GM19455 (cell line): ENCODE results near the gene FAM200C.

ENCODE experiments used
- ATAC-seq: cut with Tn5 transposase; IDR thresholded peaks from one replicate; pipeline ENCODE4 v1.9.1; 2021; ENCODE audit not compliant: unreplicated experiment

The FAM200C gene

DNA sequence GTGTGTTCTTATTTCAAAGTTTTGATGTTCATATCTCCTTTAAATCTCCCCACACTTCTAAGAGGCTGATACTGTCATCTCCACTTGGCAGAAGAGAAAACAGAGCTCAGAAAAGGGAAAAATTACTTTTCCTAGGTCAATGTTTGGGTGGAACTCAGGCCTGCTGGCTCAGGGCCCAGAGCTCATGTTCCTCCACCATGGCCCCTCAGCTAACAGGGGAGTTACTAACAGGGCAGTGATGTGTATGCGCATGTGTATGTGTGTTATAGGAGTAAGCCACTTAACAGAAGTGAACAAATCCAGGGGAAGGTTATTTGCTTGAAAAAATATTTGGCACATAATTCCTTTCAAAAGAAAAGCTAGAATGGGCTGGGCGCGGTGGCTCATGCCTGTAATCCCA, 32.0 kb downstream of the FAM200C start:
- no peak for ATAC-seq

DNA sequence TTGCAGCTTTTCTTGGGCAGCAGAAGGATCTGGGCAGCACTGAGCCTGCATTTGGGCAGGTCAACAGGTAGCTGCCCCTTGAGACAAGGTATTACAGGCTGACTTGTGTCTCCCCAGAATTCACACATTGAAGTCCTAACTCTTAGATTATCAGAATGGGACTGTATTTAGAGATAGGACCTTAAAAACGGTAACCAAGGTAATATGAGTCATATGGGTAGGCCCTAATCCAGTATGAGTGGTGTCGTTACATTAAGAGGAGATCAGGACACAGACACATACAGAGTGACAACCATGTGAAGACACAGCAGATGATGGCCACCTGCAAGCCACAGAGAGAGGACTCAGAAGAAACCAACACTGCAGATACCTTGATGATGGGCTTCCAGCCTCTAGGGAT, 32.6 kb downstream of the FAM200C start:
- no peak for ATAC-seq

DNA sequence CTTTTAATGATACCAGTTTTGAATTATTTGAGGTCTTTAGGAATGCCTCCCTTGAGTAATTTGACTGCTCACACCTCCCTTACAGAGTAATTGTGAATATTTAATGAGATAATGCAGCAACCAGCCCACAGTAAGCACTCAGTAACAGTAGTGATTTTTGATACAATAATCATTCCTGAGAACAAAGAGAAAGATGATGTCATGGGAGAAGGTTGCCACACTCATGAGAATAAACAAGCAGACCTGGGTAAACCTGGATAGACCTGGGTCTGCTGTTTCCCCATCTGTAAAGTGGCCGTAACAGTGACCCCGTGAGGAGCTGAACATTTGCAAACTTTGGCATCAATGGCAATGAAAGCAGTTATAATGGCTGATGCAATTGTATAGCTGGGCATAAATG, 33.6 kb downstream of the FAM200C start:
- no peak for ATAC-seq

DNA sequence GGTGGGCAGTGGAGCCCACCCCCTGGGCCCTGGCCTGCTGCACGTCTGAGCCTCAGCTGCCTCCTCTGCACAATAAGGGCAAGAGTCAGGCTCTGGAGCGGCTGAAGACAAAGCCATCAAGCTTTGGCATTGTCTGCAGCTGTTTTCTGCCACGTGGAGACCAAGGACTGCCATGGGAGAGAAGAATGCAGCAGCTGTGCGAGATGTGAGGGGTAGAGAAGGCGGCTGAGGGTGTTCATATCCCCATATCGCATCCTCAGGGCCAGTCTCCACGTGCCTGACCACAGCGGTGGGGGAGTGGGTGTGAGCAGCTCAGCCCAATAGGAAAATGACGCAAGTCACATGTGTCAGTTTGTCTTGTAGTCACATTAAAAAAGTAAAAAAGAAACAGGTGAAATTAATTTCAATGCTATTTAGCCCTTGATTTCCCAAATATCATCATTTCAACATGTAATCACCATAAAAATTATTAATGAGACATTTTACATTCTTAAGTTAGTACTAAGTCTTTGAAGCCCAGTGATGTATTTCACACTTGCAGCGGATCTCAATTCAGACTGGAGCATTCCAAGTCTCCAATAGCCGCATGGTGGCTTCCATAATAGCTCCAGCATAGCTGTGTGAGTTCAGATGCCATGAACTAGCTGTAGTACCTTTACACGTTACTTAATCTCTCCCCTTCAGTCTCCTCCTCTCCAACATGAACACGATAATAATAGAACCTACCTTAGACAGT, 36.0 kb downstream of the FAM200C start:
- no peak for ATAC-seq

DNA sequence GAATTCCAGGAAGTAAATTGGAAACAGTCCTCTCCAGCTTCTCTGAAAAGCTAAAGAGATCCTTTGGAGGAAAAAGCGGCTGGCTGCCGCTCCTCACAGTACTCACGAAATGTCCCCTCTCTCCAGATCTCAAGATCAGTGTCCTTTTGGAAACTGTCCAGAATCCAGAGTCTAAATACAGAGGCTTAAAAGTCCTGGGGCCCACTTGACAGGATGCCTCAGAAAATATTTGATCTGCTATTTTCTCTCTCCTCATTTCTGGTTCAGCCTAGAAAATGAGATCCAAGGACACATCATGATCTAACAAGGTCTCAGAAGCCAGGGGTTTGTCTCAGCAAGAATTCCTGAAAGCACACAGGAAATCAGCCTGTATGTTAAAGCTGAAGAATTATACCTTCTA, 36.6 kb downstream of the FAM200C start:
- no peak for ATAC-seq

DNA sequence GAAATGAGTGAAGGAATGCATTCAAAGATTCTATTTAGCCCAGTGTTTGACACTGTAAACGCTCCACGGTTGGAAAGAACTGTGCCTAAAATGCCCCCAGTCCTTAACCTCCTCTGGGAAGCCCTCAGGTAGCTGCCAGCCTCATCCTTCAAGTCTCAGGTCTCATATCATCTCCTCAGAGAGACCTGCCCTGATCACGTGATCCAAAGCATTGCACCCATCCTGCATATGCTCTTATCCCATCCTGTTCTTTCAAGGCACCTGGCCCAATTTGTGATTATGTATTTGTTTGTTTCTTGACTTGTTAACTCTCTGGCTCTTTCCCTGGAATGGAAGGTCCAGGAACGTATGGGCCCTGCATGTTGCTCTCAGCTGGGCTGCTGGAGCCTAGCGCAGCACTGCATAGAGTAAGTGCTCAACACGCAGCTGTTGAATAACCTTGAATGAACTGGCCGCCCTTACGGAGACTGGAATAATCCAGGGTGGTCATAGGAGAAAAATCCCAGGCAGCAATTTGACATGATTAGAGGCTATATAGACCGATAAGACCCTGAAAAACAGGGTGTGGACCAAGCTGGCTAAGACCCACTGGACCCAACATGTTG, 38.1 kb downstream of the FAM200C start:
- no peak for ATAC-seq

DNA sequence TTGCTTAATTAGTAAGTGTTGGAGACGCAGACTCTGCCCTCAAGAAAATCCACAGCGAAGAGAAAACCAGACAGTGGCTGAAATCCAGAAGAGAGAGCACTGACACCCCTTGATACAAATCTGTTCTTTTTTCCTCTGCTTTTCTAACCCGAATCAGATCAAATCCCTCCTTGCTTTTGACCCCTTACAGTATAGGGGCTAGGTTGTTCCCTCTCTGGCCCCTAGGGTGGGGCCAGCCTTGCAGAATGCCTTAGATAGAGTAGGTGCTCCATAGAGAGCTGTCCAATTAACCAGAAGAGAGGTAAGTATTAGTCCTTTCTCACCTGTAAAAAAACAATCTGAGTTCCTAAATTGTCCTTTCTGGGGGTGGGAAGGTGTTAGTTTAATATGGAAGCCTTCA, 39.5 kb downstream of the FAM200C start:
- no peak for ATAC-seq

DNA sequence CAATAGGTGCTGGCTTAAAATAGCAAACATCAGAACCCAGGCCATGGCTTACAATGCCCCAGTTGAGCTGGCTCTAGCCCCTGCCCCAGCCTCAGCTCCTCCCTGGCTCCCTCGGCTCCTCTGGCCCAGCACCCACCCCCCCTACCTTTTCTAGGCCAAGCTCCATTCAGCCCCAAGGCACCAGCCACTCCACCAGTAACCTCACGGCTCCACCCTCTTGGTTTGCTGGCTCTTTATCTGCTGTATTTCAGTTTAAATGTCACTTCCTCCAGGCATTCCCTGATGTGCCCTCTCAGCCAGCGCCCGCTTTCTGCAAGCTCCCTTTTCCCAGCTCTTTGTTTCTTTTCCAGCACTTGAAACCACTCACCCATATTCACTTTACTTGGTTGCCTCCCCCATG, 40.0 kb downstream of the FAM200C start:
- ATAC-seq = no peak

DNA sequence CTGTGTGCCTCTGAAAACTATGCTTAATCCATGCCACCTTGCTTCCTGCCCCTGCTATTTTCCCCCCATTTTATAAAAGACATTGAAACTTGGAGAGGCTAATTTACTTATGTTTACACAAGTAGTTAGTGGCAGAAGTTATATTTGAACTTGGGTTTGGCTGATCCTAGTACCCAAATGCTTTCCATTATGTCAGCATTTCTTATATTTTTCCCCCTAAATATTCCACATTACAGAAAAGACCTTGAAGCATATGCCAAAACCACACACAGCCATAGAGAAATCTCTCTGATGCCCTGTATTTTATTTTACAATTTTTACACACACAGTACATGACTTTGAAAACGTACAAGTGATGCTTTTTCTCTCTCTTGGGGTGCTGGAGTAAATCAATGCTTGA, 40.6 kb downstream of the FAM200C start:
- ATAC-seq = no peak

DNA sequence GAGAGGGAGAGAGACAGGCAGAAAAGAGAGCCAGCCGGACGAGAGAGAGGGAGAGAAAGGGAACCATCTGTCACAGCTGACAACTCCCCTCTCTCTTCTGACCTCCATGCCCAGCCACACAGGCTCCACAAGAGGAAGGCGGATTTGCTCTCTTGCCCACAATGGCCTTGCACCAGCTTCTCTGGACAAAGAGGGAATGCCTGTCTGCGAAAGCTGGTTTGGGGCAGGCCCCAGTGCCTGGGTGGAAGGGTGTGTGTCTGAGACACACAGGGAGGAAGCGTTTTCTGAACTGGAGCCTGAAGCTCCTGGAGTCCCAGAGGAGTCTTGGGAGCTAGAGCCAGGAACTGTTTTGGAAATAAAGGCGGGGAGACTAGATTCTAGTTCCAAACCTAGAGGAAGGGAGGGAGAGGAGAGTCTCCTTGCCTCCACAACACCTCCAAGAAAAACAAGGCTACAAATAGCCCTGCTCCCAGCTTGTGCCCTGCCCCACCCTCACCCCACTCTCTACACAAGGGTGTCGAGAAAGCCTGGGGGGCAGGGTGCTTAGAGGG, 41.9 kb downstream of the FAM200C start:
- ATAC-seq = no peak

DNA sequence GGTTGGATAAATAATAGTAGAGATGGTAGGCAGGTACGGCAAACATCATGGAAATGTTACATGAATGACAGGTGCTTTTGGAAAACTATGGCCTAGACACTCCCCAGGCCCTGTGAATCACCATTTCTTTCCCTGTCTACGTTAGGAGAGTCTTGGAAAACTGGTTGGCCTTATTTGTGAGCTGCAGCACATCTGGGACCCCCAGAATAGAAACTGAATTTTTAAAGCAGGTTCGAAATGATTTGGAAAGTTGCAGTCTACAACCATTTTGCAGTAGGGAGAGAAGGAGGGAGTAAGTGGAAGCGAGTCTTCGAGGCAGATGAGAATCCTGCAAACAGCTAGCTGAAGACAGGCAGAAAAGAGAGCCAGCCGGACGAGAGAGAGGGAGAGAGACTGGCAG, 42.5 kb downstream of the FAM200C start:
- ATAC-seq = no peak

DNA sequence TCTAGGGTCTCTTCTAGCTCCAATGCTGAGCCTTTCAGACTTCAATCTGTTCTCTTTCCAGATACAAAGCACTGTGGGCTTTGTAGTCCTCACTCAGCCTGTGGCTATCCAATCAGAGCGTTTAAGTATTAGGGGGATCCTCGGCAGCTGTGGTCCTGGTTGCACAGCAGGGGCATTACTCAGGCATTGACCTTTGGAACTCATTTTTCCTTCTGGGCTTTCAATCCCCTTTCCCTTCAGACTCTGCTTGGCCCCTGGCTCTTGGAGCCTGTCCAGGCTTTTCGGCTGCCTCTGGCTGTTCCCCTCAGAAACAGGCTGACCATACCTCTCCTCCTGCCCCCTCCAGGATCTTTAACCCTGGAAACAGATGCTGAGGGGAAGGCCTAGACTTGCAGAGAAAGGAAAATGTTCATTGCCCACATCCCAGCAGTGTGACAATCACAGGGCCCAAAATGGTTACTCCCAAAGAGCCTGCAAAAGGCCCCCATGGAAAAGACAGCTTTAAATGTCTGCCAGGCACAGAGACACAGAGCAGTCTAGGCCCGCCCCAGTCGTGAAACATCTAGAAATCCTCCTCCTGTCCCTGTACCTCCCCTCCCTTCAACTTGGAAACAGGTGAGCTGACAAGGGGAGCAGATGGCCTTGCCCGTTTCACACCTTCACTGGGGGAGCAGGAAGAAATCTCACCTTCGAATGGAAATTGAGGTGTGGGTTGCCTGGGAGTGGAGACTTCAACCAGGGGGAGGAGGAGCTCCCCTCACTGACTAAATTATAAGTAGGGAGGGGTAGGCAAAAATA, 43.1 kb downstream of the FAM200C start:
- ATAC-seq = no peak

DNA sequence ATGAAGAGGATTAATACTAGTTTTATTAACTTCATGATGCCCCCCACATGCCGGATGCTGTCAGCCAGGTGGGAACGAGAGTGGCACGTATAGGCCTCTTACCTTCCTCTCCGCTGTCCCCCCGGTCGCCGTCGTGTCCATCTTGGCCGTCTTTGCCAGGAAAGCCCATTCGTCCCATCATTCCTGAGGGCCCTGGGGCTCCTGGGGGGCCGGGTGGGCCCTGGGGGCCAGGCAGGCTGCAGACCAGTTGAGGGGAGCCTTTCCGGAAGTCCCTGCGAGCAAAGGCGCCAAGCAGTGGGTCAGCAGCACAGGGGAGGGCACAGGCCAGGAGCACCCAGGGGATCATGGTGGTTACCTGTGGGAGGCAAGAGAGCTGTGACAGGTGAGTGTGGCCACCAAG, 45.2 kb downstream of the FAM200C start:
- ATAC-seq = no peak

DNA sequence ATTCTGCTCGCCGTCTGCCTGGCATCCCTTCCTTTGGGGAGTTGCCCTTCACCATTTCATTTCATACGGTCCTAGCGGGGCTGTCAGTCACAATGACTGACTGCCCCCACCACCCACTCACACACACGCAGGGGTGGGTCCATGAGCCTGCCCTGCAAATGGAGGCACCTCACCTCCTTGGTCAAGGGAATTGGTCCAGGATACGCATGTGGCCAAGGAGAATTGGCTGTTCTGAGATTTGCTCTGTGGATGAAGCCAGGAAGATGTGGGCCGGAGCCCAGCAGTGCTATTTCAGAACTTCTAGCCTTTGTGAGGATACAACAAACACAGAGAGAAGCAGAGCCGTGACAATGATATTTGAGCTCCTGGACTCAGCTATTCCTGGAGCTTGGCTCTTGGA, 46.5 kb downstream of the FAM200C start:
- ATAC-seq = no peak

DNA sequence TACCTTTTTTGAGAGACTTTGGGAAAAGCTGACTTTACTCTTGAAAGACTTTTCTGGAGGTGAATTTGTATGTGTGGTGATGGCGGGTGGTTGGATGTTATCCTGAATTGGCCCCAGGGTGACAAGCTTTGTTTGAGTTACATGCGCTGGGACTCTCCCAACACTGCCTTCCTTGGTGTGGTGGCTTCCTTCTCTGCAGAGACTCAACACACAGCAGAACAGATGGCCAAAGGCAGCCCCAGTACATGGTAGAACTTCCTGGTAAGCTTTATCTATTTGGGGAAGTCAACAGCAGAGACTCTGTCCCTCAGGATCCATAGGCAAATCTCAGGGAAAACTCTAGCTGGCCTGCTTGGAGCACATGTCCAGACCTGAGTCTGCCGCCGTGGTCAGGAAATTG, 47.5 kb downstream of the FAM200C start:
- no peak for ATAC-seq

DNA sequence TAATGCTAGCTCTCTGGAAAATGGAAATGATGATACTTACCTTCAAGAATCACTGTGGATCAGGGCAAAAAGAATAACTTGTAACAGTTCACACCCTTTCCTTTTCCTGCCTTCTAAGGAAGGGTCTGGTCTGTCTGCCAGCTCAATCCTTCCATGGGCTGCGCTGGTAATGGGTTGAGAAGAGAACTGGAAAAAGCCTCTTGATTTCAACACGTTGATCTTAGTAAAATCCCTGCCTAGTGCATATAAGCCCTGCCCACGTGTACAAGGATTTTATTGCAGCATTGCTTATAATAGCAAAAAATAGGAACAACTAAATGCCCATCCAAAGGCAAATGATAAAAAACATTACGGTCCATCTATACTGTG, 49.9 kb downstream of the FAM200C start:
- no peak for ATAC-seq

DNA sequence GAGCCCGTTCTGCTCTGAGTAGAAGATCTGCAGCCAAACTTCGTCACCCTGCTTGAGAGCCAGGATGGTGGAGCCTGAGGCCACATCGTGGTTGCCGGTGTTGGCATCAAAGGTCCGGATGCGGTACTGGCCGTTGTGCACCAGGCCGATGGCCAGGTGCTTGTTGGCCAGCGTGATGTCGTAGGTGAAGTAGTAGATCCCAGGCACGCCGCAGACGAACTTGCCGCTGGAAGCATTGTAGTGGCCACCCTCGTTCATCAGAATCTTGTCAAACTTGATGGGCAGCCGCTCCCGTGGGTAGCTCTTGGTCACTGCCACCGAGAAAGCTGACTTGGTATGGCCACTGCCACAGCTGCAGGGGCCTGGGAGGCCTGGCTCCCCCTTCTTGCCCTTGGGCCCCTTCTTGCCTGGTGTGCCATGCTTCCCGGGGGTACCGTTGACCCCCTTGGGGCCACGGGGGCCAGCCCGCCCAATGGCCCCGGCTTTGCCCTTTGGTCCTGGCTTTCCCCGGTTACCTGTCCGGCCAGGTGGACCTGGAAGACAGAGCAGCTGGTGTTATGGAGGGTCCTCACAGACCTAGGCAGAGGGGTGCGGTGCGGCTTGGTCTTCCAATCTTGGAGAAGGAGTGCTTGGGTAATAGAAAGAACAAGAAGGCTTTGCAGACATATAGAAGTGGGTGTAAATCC, 50.5 kb downstream of the FAM200C start:
- ATAC-seq = no peak

DNA sequence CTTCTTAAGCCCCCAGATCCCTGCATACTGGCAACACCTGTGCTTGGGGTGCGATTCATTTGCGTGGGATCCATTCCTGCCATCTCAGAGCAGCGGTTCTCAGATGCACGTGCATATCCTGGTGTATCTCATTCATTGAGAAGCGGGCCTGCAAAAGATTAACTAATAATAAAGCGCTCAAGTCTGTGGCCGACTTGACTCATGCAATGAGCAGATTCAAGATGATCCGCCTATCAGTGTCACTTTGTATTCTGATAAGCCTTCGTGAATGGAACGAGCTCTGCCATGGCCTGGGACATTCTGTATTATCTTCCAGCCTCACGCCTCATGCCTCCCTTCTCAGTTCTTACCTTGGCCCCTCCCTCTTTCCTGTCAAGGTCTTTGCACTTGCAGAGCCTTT, 51.8 kb downstream of the FAM200C start:
- ATAC-seq = no peak

DNA sequence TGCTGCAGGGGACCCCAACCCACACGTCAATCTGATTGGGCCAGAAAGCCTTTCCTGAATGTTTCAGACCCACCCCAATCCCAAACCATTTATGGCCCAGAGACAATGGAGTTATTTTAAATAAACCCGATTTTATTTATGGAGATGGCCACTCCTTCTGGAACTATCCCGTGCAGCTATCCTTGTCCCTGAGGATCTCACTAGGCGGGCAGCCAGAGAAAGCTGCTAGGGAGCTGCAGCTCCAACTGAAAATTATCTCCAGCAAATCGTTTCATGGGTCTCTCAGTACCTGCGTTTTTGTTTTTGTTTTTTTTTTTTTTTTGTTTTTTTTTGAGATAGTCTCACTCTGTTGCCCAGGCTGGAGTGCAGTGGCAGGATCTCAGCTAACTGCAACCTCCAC, 52.4 kb downstream of the FAM200C start:
- no peak for ATAC-seq
